ENCODE measurements around the gene COA1.

- TF ChIP-seq EZH2 (IDR thresholded peaks at IDR 0.05; ENCODE audit: insufficient read depth, poor library complexity, severe bottlenecking) (no peak), EZH2phosphoT487 (IDR thresholded peaks at IDR 0.05; ENCODE audit: insufficient read depth, low read depth) (no peak)
Measured at GRCh38 chr7:43678315-43678714, 51.0 kb downstream of the COA1 start.
